ENCODE data around the gene SHOX.
A peak's percentile ranks its signal among the peaks of the same experiment; 100 is the strongest.

SHOX gene

GRCh38 chrX:675279-675954 lies 44.8 kb downstream of the SHOX start:
- no peak for DNase-seq

- DNase-seq: peak; percentile 64
These were observed 45.3 kb downstream of the SHOX start for GRCh38 chrX:675955-676295.

- no peak for DNase-seq
These were observed 46.8 kb downstream of the SHOX start for GRCh38 chrX:677376-677775.

- peak; percentile 87 for DNase-seq
These were observed 48.8 kb downstream of the SHOX start for GRCh38 chrX:679291-679979.

GRCh38 chrX:680062-680461 lies 49.5 kb downstream of the SHOX start:
- no peak for DNase-seq

- no peak for DNase-seq
These were observed 51.4 kb downstream of the SHOX start for GRCh38 chrX:681989-682388.

- DNase-seq: no peak
These were observed 52.3 kb downstream of the SHOX start for GRCh38 chrX:682892-683291.

- no peak for DNase-seq
These were observed 53.0 kb downstream of the SHOX start for GRCh38 chrX:683576-683975.

GRCh38 chrX:685120-686032 lies 54.8 kb downstream of the SHOX start:
- no peak for DNase-seq

GRCh38 chrX:689983-690382 lies 59.4 kb downstream of the SHOX start:
- DNase-seq: no peak

GRCh38 chrX:694800-695199 lies 64.2 kb downstream of the SHOX start:
- DNase-seq: no peak

GRCh38 chrX:698206-698605 lies 67.6 kb downstream of the SHOX start:
- no peak for DNase-seq

- DNase-seq: no peak
These were observed 70.3 kb downstream of the SHOX start for GRCh38 chrX:700936-701335.

- no peak for DNase-seq
These were observed 71.1 kb downstream of the SHOX start for GRCh38 chrX:701673-702072.

- no peak for DNase-seq
These were observed 72.9 kb downstream of the SHOX start for GRCh38 chrX:703466-703865.

GRCh38 chrX:703866-704265 lies 73.3 kb downstream of the SHOX start:
- DNase-seq: no peak

Measured in retina (tissue), 1 donor.